HepG2 (cell line): ENCODE data around the gene TPPP2. TPM values are rescaled to one million over a fixed set of nuclear protein-coding genes. Genes with fewer than 3 reads are reported as not detected.
A peak's percentile ranks its signal among the peaks of the same experiment; 100 is the strongest.

Experiments used
- FOXA3 ChIP-seq: IDR thresholded peaks from 2 replicates; pipeline ENCODE4 v1.6.1; 2016; ENCODE audit warnings: missing genetic modification reagents, missing compliant biosample characterization
- HCFC1 ChIP-seq: fragments of 150-350 bp; IDR thresholded peaks from 2 replicates; pipeline ENCODE4 v1.6.1; 2014; ENCODE audit warnings: low read depth, low read length
- KLF9 ChIP-seq: IDR thresholded peaks from 2 replicates; pipeline ENCODE4 v1.6.1; 2016; ENCODE audit warnings: low read depth
- MIXL1 ChIP-seq: IDR thresholded peaks from 2 replicates; pipeline ENCODE4 v1.6.1; 2016
- SUZ12 ChIP-seq: fragments of 150-350 bp; IDR thresholded peaks from 2 replicates; pipeline ENCODE4 v1.6.1; 2014; ENCODE audit warnings: low read depth, low read length
- TAF1 ChIP-seq: sonication (generic); formaldehyde crosslinking; IDR thresholded peaks from 2 replicates; pipeline ENCODE4 v1.4.0; 2020; ENCODE audit warnings: missing genetic modification reagents
- TBP ChIP-seq: sonication (generic); formaldehyde crosslinking; IDR thresholded peaks from 2 replicates; pipeline ENCODE4 v1.5.0; 2020; ENCODE audit warnings: missing genetic modification reagents
- YEATS2 ChIP-seq: sonication (generic); formaldehyde crosslinking; IDR thresholded peaks from 2 replicates; pipeline ENCODE4 v1.4.0; 2020; ENCODE audit warnings: missing genetic modification reagents, borderline replicate concordance
- ZNF3 ChIP-seq: IDR thresholded peaks from 2 replicates; pipeline ENCODE4 v1.7.0; 2017; ENCODE audit warnings: inconsistent platforms
- ZNF556 ChIP-seq: sonication (generic); formaldehyde crosslinking; IDR thresholded peaks from 2 replicates; pipeline ENCODE4 v1.4.0; 2020; ENCODE audit warnings: mild to moderate bottlenecking, missing genetic modification reagents, borderline replicate concordance
- ZNF674 ChIP-seq: sonication (generic); formaldehyde crosslinking; IDR thresholded peaks from 2 replicates; pipeline ENCODE4 v1.5.0; 2020; ENCODE audit warnings: low read depth, mild to moderate bottlenecking, missing genetic modification reagents
- ZNF713 ChIP-seq: sonication (generic); formaldehyde crosslinking; IDR thresholded peaks from 2 replicates; pipeline ENCODE4 v1.4.0; 2020; ENCODE audit warnings: mild to moderate bottlenecking, missing genetic modification reagents
- ZNF761 ChIP-seq: sonication (generic); formaldehyde crosslinking; conservative IDR thresholded peaks from 2 replicates; pipeline ENCODE4 v1.4.0; 2020; ENCODE audit warnings: mild to moderate bottlenecking, missing genetic modification reagents
- polyA plus RNA-seq, 8 experiments: library from polyadenylated mRNA; depleted of rRNA in 3 of 8; stranded (reverse) in 7 of 8; unstranded in 1 of 8; fragments of >200 nt; fragmentation: Illumina TruSeq in 4 of 8; extraction: Trizol in 4 of 8; gene quantifications; 2 replicates each; pipeline versions ENCODE4 v1.2.1 to v1.2.3, GENCODE V29; 2011 to 2016; ENCODE audit warnings: low read depth in 4 of 8, missing spikeins in 1 of 8, mixed read lengths in 1 of 8; ENCODE audit not compliant: insufficient read depth in 1 of 8
- total RNA-seq, 5 experiments: library from RNA; depleted of rRNA; stranded (reverse); fragments of >200 nt; fragmentation: Illumina TruSeq; extraction: Trizol; gene quantifications; 2 replicates each; pipeline ENCODE4 v1.2.3, GENCODE V29; 2016; ENCODE audit warnings: low read depth in 1 of 5
- TF ChIP-seq, protein P1 (sequence below): sonication (generic); formaldehyde crosslinking; IDR thresholded peaks from 2 replicates; pipeline ENCODE4 v1.4.0; 2020; ENCODE audit warnings: missing genetic modification reagents
- TF ChIP-seq, protein P2 (sequence below): sonication (generic); formaldehyde crosslinking; IDR thresholded peaks from 2 replicates; pipeline ENCODE4 v1.4.0; 2020; ENCODE audit warnings: mild to moderate bottlenecking, missing genetic modification reagents
- TF ChIP-seq, protein P3 (sequence below): sonication (generic); formaldehyde crosslinking; IDR thresholded peaks from 2 replicates; pipeline ENCODE4 v1.5.1; 2020; ENCODE audit warnings: missing genetic modification reagents, mild to moderate bottlenecking, borderline replicate concordance
- TF ChIP-seq, protein P4 (sequence below): sonication (generic); formaldehyde crosslinking; IDR thresholded peaks from 2 replicates; pipeline ENCODE4 v1.4.0; 2020; ENCODE audit warnings: missing genetic modification reagents
- TF ChIP-seq, protein P5 (sequence below): IDR thresholded peaks from 2 replicates; pipeline ENCODE4 v1.6.1; 2016; ENCODE audit warnings: missing genetic modification reagents, missing compliant biosample characterization
- TF ChIP-seq, protein P6 (sequence below): sonication (generic); formaldehyde crosslinking; IDR thresholded peaks from 2 replicates; pipeline ENCODE4 v1.4.0; 2020; ENCODE audit warnings: missing genetic modification reagents, borderline replicate concordance
- TF ChIP-seq, protein P7 (sequence below): sonication (generic); formaldehyde crosslinking; IDR thresholded peaks from 2 replicates; pipeline ENCODE4 v1.4.0; 2020; ENCODE audit warnings: low read depth, mild to moderate bottlenecking, missing genetic modification reagents

Gene TPPP2
- total and polyA plus RNA-seq, 2 of the 13 experiments (the other 11 are each of a cell fraction or from before 2014, with no cell fraction given) = 0.58 to 4.2 TPM

DNA sequence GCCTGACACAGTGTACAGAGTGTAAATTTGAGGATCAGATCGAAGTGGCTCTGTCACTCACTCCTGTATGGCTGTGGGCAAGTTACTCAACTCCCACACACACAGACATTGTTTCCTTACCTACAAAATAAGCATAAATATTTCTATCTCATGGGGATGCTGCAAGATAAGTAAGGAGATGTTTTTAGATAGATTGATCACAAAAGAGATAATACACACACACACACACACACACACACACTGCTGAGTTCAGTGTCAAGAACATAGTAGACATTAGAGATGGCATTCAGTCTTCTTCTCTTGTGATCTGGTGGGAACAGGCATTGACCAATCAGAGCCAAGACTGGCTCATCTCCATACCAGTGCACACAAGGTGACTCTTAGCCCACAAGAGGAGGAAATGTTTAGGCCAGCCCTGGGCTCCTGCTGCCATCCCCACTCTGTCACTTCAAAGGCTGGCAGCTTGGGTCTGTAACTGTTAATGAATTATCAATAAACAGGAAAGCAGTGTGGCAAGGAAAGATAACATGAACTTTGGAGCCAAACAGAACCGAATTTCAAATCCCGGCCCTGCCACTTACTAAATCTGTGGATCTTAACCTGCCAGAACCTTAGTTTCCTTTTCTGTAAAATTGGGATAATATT is 24.2 kb downstream of the TPPP2 start (continued):
- TF ChIP-seq ZNF674 (CRISPR knock-in tag) = no peak
- no peak for TF ChIP-seq HCFC1
- TF ChIP-seq ZNF556 (CRISPR knock-in tag) = peak; percentile 74; the same call in 1 of the 2 replicates
- peak; percentile 40; the same call in 1 of the 2 replicates for TF ChIP-seq YEATS2 (CRISPR knock-in tag)
- TF ChIP-seq, protein P1, sequence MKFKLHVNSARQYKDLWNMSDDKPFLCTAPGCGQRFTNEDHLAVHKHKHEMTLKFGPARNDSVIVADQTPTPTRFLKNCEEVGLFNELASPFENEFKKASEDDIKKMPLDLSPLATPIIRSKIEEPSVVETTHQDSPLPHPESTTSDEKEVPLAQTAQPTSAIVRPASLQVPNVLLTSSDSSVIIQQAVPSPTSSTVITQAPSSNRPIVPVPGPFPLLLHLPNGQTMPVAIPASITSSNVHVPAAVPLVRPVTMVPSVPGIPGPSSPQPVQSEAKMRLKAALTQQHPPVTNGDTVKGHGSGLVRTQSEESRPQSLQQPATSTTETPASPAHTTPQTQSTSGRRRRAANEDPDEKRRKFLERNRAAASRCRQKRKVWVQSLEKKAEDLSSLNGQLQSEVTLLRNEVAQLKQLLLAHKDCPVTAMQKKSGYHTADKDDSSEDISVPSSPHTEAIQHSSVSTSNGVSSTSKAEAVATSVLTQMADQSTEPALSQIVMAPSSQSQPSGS (CRISPR knock-in tag) = peak; percentile 65
- TF ChIP-seq, protein P2, sequence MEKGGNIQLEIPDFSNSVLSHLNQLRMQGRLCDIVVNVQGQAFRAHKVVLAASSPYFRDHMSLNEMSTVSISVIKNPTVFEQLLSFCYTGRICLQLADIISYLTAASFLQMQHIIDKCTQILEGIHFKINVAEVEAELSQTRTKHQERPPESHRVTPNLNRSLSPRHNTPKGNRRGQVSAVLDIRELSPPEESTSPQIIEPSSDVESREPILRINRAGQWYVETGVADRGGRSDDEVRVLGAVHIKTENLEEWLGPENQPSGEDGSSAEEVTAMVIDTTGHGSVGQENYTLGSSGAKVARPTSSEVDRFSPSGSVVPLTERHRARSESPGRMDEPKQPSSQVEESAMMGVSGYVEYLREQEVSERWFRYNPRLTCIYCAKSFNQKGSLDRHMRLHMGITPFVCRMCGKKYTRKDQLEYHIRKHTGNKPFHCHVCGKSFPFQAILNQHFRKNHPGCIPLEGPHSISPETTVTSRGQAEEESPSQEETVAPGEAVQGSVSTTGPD (CRISPR knock-in tag) = peak; percentile 86
- TF ChIP-seq TAF1 (CRISPR knock-in tag) = peak; percentile 50; the same call in 1 of the 2 replicates
- peak; percentile 94 for TF ChIP-seq FOXA3
- TF ChIP-seq, protein P3, sequence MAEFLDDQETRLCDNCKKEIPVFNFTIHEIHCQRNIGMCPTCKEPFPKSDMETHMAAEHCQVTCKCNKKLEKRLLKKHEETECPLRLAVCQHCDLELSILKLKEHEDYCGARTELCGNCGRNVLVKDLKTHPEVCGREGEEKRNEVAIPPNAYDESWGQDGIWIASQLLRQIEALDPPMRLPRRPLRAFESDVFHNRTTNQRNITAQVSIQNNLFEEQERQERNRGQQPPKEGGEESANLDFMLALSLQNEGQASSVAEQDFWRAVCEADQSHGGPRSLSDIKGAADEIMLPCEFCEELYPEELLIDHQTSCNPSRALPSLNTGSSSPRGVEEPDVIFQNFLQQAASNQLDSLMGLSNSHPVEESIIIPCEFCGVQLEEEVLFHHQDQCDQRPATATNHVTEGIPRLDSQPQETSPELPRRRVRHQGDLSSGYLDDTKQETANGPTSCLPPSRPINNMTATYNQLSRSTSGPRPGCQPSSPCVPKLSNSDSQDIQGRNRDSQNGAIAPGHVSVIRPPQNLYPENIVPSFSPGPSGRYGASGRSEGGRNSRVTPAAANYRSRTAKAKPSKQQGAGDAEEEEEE (CRISPR knock-in tag) = no peak
- TF ChIP-seq, protein P4, sequence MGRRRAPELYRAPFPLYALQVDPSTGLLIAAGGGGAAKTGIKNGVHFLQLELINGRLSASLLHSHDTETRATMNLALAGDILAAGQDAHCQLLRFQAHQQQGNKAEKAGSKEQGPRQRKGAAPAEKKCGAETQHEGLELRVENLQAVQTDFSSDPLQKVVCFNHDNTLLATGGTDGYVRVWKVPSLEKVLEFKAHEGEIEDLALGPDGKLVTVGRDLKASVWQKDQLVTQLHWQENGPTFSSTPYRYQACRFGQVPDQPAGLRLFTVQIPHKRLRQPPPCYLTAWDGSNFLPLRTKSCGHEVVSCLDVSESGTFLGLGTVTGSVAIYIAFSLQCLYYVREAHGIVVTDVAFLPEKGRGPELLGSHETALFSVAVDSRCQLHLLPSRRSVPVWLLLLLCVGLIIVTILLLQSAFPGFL = no peak
- TF ChIP-seq, protein P5, sequence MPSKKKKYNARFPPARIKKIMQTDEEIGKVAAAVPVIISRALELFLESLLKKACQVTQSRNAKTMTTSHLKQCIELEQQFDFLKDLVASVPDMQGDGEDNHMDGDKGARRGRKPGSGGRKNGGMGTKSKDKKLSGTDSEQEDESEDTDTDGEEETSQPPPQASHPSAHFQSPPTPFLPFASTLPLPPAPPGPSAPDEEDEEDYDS (CRISPR knock-in tag) = peak; percentile 93
- no peak for TF ChIP-seq KLF9
- TF ChIP-seq, protein P6, sequence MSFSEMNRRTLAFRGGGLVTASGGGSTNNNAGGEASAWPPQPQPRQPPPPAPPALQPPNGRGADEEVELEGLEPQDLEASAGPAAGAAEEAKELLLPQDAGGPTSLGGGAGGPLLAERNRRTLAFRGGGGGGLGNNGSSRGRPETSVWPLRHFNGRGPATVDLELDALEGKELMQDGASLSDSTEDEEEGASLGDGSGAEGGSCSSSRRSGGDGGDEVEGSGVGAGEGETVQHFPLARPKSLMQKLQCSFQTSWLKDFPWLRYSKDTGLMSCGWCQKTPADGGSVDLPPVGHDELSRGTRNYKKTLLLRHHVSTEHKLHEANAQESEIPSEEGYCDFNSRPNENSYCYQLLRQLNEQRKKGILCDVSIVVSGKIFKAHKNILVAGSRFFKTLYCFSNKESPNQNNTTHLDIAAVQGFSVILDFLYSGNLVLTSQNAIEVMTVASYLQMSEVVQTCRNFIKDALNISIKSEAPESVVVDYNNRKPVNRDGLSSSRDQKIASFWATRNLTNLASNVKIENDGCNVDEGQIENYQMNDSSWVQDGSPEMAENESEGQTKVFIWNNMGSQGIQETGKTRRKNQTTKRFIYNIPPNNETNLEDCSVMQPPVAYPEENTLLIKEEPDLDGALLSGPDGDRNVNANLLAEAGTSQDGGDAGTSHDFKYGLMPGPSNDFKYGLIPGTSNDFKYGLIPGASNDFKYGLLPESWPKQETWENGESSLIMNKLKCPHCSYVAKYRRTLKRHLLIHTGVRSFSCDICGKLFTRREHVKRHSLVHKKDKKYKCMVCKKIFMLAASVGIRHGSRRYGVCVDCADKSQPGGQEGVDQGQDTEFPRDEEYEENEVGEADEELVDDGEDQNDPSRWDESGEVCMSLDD = no peak; the same call in 1 of the 2 replicates
- TF ChIP-seq TBP (CRISPR knock-in tag) = no peak; the same call in 1 of the 2 replicates
- TF ChIP-seq ZNF761 (CRISPR knock-in tag) = peak; percentile 62; the same call in 1 of the 2 replicates
- TF ChIP-seq SUZ12 = no peak
- no peak for TF ChIP-seq ZNF713 (CRISPR knock-in tag)
- TF ChIP-seq MIXL1 (CRISPR knock-in tag) = peak; percentile 100
- no peak for TF ChIP-seq ZNF3 (CRISPR knock-in tag)
- TF ChIP-seq, protein P7, sequence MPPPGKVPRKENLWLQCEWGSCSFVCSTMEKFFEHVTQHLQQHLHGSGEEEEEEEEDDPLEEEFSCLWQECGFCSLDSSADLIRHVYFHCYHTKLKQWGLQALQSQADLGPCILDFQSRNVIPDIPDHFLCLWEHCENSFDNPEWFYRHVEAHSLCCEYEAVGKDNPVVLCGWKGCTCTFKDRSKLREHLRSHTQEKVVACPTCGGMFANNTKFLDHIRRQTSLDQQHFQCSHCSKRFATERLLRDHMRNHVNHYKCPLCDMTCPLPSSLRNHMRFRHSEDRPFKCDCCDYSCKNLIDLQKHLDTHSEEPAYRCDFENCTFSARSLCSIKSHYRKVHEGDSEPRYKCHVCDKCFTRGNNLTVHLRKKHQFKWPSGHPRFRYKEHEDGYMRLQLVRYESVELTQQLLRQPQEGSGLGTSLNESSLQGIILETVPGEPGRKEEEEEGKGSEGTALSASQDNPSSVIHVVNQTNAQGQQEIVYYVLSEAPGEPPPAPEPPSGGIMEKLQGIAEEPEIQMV = 0 out of 2 replicates have a peak, but pooled peaks have one; percentile 83
